GM18511 (cell line): ENCODE measurements around the gene CACHD1.
"Not testable (repeated sequence)": the region's sequence is repeated elsewhere in the genome, so short reads cannot be mapped to it uniquely, and the experiment has no call there.

Experiments
- ATAC-seq: cut with Tn5 transposase; IDR thresholded peaks from one replicate; pipeline ENCODE4 v1.9.1; 2021; ENCODE audit warnings: mild to moderate bottlenecking, moderate library complexity; ENCODE audit not compliant: unreplicated experiment

Gene CACHD1

GRCh38 chr1:64495878-64496277, 25.9 kb downstream of the CACHD1 start:
- ATAC-seq, result no peak

GRCh38 chr1:64496606-64497005, 26.7 kb downstream of the CACHD1 start:
- no peak for ATAC-seq

GRCh38 chr1:64497088-64497883, 27.4 kb downstream of the CACHD1 start:
- no peak for ATAC-seq

GRCh38 chr1:64498325-64498724, 28.4 kb downstream of the CACHD1 start:
- no peak for ATAC-seq

- no peak for ATAC-seq
Observed at GRCh38 chr1:64499011-64499410, 29.1 kb downstream of the CACHD1 start.

- no peak for ATAC-seq
Observed at GRCh38 chr1:64499966-64500365, 30.0 kb downstream of the CACHD1 start.

DNA sequence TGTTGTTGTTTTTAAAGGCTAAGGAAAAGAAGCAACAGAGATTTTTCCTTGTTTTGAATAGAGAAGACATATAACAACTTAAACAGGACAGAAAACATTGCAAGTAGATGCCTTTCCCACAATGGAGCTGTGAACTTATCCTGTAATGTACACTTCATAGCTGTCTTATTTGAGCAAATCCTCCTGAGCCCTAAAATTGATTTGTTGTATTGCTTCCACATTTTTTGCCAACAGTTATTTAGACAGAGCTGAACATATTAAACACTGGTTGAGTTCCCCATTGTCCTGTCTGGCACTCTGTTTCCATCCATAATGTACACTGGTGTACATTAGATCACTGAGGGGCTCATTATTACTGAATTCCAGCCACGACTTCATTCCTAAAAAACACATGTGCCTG, 32.2 kb downstream of the CACHD1 start:
- ATAC-seq, result no peak

DNA sequence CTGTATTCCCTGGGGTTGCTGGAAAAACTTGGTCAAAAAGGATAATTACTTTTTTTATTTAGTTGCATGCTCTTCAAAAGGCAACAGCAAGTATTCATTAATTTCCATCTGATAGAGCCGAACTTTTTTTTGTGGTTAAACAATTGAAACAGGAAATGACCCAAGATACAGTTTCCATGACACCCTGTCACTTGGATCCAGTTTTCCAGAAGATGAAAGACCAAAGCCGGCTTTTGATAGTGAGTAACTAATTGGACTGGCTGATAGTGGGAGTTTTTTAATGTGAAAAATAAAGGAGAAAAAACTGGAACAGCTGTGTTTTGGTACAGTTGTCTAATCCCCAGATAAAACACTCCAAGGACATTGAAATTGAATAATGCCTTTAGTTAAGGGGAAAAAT, 33.0 kb downstream of the CACHD1 start:
- ATAC-seq, result no peak

DNA sequence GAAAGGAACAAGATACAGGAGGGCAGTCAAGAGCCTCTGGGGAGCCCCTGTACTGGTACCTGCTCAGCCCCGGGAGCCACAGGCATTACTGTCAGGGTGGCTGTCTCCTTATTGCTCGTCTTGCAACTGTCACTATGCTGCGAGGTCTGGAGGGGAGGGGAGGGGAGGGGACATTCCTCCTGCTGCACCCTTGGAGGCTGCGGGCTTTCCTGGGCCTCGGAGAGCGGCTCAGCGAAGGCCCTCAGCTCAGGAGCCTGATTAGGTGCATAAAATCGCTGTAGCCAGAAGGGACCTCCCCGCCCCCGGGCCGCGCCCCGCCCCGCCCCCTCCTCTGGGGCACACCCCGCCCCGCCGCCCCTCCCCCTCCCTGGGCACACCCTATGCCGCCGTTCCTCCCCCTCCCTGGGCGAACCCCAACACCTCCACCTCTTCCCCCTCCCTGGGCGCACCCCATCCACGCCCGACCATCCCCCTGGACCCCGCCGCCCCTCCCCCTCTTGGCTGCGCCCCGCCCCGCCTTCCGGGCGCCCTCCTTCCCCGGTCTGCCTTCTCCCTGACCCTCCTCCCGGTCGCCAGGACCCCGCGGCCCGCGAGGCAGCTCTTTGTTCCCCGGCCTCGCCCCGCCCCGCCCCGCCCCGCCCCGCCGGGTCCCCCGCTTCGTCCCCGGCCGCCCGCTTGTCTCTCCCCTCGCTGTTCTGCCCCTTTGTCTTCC, 35.5 kb downstream of the CACHD1 start:
- no peak for ATAC-seq

DNA sequence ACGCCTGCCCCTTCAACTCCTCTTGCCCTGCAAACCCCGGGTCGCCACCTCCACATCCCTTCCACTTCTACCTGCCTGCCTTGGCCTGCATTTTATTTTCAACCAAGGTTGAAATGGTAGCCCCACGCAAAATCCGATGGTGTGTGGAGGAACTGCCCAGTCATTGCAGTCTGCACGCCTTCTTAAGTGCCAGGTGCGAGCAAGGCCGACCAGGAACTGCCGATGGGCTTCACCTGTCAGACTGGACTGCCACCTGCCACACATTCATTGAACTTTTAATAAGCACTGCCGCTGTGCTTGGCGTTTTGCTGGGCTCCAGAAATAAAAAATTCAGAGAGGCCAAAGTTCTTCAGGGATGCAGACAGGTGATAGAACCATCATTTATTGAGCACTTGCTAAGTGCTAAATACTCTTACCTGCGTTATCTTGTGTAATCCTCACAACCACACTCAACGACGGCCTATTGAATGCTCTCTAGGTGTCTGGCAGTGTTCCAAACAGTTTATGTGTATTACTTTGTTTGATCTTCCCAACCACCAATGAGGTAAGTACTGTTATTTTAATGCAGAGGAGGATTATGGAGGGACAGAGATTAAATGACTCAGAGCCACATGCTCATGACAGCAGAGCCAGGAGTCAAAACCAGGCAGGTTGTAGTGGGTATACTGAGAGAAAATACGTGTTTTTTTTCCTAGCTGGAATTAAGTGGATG, 36.2 kb downstream of the CACHD1 start:
- ATAC-seq, result no peak

- no peak for ATAC-seq
Observed at GRCh38 chr1:64508629-64509028, 38.7 kb downstream of the CACHD1 start.

GRCh38 chr1:64511044-64511443, 41.1 kb downstream of the CACHD1 start:
- no peak for ATAC-seq

DNA sequence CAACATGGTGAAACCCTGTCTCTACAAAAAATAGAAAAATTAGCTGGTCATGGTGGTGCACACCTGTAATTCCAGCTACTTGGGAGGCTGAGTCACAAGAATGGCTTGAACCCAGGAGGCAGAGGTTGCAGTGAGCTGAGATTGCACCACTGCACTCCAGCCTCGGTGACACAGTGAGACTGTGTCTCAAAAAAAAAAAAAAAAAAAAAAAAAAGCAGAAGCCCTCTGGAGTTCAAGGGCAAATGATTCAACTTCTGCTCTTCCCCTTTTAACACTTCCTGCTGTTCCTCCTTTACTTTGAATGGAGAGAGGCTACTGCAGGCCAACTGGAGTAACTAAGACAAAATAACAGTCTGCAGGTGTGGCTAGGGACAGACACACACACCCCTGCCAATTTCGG, 42.3 kb downstream of the CACHD1 start:
- not testable (repeated sequence) for ATAC-seq

GRCh38 chr1:64513545-64513944, 43.6 kb downstream of the CACHD1 start:
- ATAC-seq, result no peak

DNA sequence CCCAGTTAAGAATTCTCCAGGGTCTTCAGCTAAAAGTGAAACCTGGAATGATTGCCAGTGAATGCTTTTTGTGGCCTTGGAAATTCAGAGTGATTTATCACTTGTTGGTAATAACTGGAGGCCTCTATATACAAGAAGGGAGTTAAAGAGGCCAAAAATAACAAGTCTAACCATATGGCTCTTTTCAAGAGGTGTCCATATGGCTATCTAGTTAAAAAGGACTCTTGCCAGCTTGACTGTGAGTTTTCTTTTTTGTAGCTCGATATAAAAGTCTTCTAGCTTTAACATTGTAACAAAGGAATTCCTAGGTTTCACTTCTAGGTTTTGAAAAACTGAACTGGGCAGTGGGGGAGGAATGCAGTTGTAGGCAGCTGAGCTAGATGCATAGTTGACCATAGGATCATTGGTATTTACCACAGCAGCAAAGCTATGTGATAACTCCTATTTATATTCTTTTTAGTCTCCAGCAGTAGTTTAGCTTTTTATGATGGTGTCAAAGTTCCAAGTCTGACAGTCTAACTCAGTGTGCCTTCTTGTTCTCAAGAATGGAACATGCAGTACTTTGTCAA, 44.4 kb downstream of the CACHD1 start:
- ATAC-seq, result no peak

GRCh38 chr1:64515427-64515826, 45.5 kb downstream of the CACHD1 start:
- ATAC-seq, result no peak

DNA sequence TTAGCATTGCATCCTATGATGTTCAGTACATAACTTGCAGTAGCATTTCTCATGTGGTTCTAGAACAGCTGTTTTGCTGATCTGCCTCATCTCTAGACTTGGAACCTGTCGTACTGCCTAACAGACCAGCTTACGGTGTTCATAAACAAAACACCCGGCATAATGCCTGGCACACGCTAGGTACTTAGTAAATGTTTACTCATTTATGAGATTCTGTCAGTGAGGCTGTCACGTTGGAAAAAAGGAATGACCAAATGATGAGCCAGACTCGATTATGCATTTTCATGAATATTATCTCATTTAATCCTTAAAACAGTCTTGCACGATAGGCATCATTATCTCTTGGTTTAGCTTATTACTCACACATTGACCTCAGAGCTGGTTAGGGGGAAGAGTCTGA, 46.4 kb downstream of the CACHD1 start:
- ATAC-seq, result no peak

- ATAC-seq, result no peak
Observed at GRCh38 chr1:64516803-64517568, 47.1 kb downstream of the CACHD1 start.

DNA sequence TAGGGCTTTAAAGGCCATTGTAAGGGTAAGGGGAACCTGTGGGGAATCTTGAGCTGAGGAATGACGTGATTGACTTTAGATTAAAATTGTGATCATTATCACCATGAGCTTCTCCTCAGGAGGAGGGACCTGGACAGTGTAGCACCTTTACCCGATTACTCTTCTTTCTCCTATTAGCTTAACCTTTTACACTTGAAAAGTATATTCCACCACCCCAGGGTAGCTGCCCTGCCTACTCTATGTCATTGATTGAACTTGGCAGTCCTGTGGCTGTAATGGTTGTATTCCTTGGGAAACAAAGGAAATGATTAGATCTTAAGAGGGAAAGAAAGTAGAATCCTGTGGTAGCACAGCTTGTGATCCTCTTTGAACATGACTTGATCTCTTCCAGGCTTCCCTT, 47.7 kb downstream of the CACHD1 start:
- ATAC-seq, result no peak

GRCh38 chr1:64518692-64519481, 49.0 kb downstream of the CACHD1 start:
- ATAC-seq, result no peak
